GM19193 (cell line): ENCODE data around the gene PAIP2.

ENCODE experiments used
- POLR2A ChIP-seq: IDR thresholded peaks from 4 replicates; pipeline ENCODE4 v1.6.1; 2011; ENCODE audit not compliant: insufficient read depth, insufficient read length; ENCODE audit errors: extremely low read depth

PAIP2 gene

GRCh38 chr5:139392678-139393496 is 51.2 kb downstream of the PAIP2 start:
- TF ChIP-seq POLR2A = peak; percentile 24

DNA sequence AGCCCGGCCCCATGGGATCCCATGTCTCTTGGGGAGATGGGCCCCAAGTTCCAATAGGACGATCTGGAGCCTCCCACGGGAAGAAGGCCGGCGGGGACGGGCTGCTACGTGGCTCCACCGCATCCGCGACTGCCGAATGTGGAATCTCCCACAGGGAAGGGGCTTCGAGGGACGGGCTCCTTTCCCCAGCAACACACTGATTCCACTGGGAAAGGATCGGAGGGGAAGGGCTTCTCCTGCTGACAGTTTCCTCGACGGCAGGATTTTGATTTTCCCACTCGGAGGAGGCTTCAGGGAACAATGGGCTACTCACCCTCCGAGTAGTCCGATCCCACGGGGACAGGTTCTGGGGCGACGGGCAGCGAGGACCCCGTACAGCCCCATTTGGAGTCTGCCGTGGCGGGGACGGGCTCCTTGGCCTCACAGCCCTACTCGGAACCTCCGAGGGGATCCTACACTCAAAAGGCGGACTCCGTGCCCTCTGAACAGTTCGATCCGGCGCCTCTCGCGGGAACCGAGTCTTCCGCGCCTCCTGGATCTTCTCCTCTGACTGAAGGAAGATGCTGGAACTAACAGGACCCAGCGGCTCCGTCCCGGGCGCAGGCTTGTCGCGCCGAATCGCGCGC is 52.0 kb downstream of the PAIP2 start:
- TF ChIP-seq POLR2A = no peak

DNA sequence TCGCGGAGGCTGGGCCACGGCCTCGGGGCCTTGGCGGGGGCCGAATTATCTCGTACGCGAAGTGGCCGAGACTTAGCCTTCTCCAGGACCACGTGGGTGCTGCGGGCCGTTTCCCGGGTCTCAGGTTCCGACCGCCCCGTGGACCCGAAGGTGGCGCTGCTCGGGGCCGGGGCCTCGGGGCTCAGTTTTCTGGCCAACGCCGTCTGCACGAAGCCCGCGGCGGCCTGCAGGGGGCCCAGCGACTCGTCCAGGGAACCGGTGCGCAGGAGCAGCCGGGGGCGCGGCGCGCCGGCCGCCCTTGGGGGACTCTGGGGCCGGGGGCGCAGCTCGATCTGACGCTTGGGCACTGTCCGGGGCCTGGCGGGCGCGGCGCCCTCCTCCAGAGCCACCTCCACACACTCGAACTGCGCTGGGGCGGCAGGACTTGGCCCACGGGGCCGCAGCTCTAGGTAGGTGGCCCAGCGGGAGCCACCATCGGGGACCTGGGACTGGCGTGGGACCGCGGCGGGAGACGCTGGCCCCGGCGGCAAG is 52.5 kb downstream of the PAIP2 start:
- no peak for TF ChIP-seq POLR2A

GRCh38 chr5:139394654-139395566 is 53.3 kb downstream of the PAIP2 start, which contains the start of gene PROB1:
PROB1 (minus strand) TSS chr5:139395104; CDS start chr5:139395081, 23 bp downstream.
- TF ChIP-seq POLR2A = no peak

- TF ChIP-seq POLR2A = peak; percentile 28
Measured at GRCh38 chr5:139395844-139396640, 54.4 kb downstream of the PAIP2 start.

GRCh38 chr5:139396691-139397090 is 55.0 kb downstream of the PAIP2 start:
- no peak for TF ChIP-seq POLR2A

GRCh38 chr5:139397921-139398320 is 56.3 kb downstream of the PAIP2 start:
- no peak for TF ChIP-seq POLR2A

GRCh38 chr5:139399501-139400121 is 58.0 kb downstream of the PAIP2 start:
- TF ChIP-seq POLR2A = peak; percentile 48

- TF ChIP-seq POLR2A = no peak
Measured at GRCh38 chr5:139401546-139401945, 59.9 kb downstream of the PAIP2 start.

DNA sequence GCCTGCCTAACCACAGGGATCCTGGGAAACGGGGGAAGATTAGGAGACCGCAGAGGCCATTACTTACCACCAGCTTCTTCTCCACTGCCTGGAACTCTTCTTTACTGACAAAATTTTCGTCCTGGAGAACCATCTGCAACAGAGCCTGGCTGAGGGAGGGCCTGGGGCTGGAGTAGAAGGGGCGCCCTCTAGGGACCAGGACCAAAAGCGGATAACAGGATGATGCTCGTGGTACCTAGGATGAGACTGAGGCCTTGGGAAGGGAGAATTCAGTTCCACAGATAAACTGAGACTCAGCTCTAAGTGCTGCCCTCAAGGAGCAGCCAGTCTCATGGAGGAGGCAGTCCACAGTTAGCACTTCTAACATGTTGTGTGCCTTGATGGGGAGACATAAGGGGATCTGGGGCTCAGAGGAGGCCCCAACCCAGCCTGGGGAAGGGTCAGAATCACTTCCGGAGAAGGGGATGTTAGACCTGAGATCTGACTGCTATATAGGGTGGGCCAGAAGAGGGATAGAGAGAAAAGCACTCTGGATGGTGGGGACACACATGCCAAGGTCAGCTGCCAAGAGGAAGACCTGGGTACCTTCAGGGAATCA is 61.0 kb downstream of the PAIP2 start:
- TF ChIP-seq POLR2A = no peak

DNA sequence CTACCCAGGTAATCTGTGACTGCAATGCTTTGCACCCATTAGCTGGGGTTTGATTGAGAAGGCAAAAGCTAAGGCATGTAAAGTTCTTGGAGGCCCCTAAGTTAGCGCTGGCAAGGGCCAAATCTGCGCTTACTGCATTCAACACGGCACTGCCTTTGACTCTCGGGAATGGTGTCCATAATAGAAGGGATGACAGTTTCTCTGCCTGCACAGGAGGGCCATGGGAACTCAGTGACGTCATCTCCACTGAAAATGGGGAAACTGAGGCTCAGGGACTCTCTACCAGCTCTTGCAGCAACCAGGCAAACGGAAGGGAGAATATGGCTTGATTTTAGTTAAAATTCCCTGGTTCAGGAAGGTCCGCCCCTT is 61.7 kb downstream of the PAIP2 start:
- TF ChIP-seq POLR2A = no peak

GRCh38 chr5:139403787-139404483 is 62.3 kb downstream of the PAIP2 start, which contains the start of gene SPATA24:
SPATA24 (minus strand) TSS chr5:139404089; CDS start chr5:139404060, 29 bp downstream.
- peak; percentile 63 for TF ChIP-seq POLR2A

DNA sequence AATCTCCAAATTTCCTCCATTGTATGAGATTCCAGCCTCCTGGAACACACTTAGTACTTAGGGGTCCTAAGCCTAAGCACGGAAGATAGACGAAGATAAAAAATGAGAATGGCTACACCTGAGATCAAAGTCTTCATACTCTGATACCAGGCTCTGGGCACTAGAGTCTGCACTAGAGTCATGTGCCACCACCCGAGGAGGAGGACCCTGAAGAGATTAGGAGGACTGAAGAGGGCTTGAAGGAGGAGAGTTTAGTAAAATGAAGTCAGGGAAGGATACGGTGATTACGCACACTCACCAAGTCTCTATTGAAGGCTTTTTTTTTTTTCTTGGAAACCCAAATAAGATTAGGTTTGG is 62.8 kb downstream of the PAIP2 start:
- TF ChIP-seq POLR2A = no peak
